B cell (primary cell): Measurements from ENCODE around the gene ALOX5AP. TPM values are rescaled to one million over a fixed set of nuclear protein-coding genes. Genes with fewer than 3 reads are reported as not detected.

ENCODE experiments used
- ATAC-seq: fragments of 200-7000 bp; cut with Tn5 transposase; one replicate; pipeline ENCODE4 v1.10.0; 2021; ENCODE audit warnings: low read depth, mild to moderate bottlenecking, moderate number of reproducible peaks, moderate library complexity
- CTCF ChIA-PET: fragments of 350-600 bp; sonication (Branson Sonifier 250); formaldehyde crosslinking; loops from one replicate; lab custom pipeline; 2021; ENCODE audit warnings: antibody characterized with exemption, inconsistent platforms; lab: Charles Lee
- POLR2A ChIA-PET: fragments of 350-600 bp; sonication (Branson Sonifier 250); formaldehyde crosslinking; loops from one replicate; lab custom pipeline; 2021; ENCODE audit warnings: antibody characterized with exemption; lab: Charles Lee
- DNase-seq: peaks from one replicate; pipeline ENCODE4 v3.0.0; 2013
- H2AFZ ChIP-seq: 2 replicates; pipeline ENCODE4 v1.6.1; 2012; ENCODE audit warnings: mild to moderate bottlenecking, low read depth, low read length; ENCODE audit not compliant: insufficient read depth, poor library complexity, severe bottlenecking
- H3K27ac ChIP-seq, 2 donors: 1 replicate in 1 of 2; 2 replicates in 1 of 2; pipeline ENCODE4 v1.5.1; 2012 to 2013; ENCODE audit warnings: low read length in 2 of 2, mild to moderate bottlenecking in 2 of 2, moderate library complexity in 1 of 2
- H3K27me3 ChIP-seq, 4 experiments: fragments of 200-600 bp in 1 of 4; sonication (generic) in 1 of 4; replicated peaks in 1 of 4; 1 replicate in 2 of 4; 2 replicates in 2 of 4; pipeline versions ENCODE4 v1.6.1 to v1.7.0; 2013 to 2016; ENCODE audit warnings: low read length in 3 of 4, mild to moderate bottlenecking in 2 of 4, mixed read lengths in 1 of 4, moderate library complexity in 1 of 4; ENCODE audit not compliant: insufficient read depth in 4 of 4, control insufficient read depth in 3 of 4; ENCODE audit errors: control extremely low read depth in 1 of 4
- H3K36me3 ChIP-seq, 2 experiments: replicated peaks in 1 of 2; 1 replicate in 1 of 2; 2 replicates in 1 of 2; pipeline versions ENCODE4 v1.6.1 to v1.7.1; 2013; ENCODE audit warnings: low read length in 1 of 2; ENCODE audit not compliant: insufficient read depth in 2 of 2, control insufficient read depth in 1 of 2; ENCODE audit errors: control extremely low read depth in 1 of 2, extremely low read depth in 1 of 2
- H3K4me1 ChIP-seq, 2 donors: fragments of 200-600 bp in 1 of 2; sonication (generic) in 1 of 2; 1 replicate in 1 of 2; 2 replicates in 1 of 2; pipeline versions ENCODE4 v1.5.1 to v1.6.1; 2013 to 2017; ENCODE audit warnings: low read length in 2 of 2; ENCODE audit not compliant: control insufficient read depth in 2 of 2, insufficient read depth in 2 of 2
- H3K4me2 ChIP-seq: replicated peaks from 2 replicates; pipeline ENCODE3; 2012; ENCODE audit warnings: mild to moderate bottlenecking, low read depth, low read length; ENCODE audit not compliant: poor library complexity, severe bottlenecking
- H3K4me3 ChIP-seq, 5 experiments: fragments of 200-600 bp in 1 of 5; sonication (generic) in 1 of 5; 1 replicate in 3 of 5; 2 replicates in 2 of 5; pipeline versions ENCODE4 v1.5.1 to v1.7.0; 2011 to 2016; ENCODE audit warnings: low read length in 4 of 5, mild to moderate bottlenecking in 4 of 5, low read depth in 2 of 5, control low read depth in 1 of 5, moderate library complexity in 1 of 5; ENCODE audit not compliant: insufficient read depth in 1 of 5; ENCODE audit errors: control extremely low read depth in 1 of 5, extremely low read depth in 1 of 5
- H3K79me2 ChIP-seq: fragments of 200-600 bp; sonication (generic); one replicate; pipeline ENCODE4 v1.6.0; 2016; ENCODE audit warnings: low read length; ENCODE audit not compliant: control insufficient read depth, insufficient read depth
- H3K9ac ChIP-seq: fragments of 200-600 bp; sonication (generic); 2 replicates; pipeline ENCODE4 v1.6.1; 2017; ENCODE audit warnings: mild to moderate bottlenecking, low read length, moderate library complexity
- H3K9me3 ChIP-seq, 3 donors: one replicate each; pipeline versions ENCODE4 v1.6.1 to v1.7.1; 2013; ENCODE audit warnings: low read length in 2 of 3; ENCODE audit not compliant: control insufficient read depth in 2 of 3, insufficient read depth in 1 of 3; ENCODE audit errors: control extremely low read depth in 1 of 3
- H4K20me1 ChIP-seq: 2 replicates; pipeline ENCODE4 v1.6.0; 2012; ENCODE audit warnings: mild to moderate bottlenecking, low read length; ENCODE audit not compliant: insufficient read depth, control insufficient read depth, poor library complexity, severe bottlenecking
- H3K27ac Mint-ChIP-seq: one replicate; pipeline ENCODE4 v1.8.0; 2021; ENCODE audit warnings: mixed read lengths
- H3K27me3 Mint-ChIP-seq: one replicate; pipeline ENCODE4 v1.8.0; 2021; ENCODE audit warnings: mixed read lengths
- H3K4me1 Mint-ChIP-seq: one replicate; pipeline ENCODE4 v1.8.0; 2021; ENCODE audit warnings: mixed read lengths
- H3K4me3 Mint-ChIP-seq: one replicate; pipeline ENCODE4 v1.8.0; 2021; ENCODE audit warnings: mixed read lengths
- H3K9me3 Mint-ChIP-seq: one replicate; pipeline ENCODE4 v1.8.0; 2022; ENCODE audit warnings: mixed read lengths; ENCODE audit not compliant: insufficient read depth
- EZH2 ChIP-seq: IDR thresholded peaks from 2 replicates; pipeline ENCODE4 v1.6.1; 2012; ENCODE audit warnings: borderline replicate concordance, low read depth, mild to moderate bottlenecking, moderate library complexity, low read length; ENCODE audit not compliant: insufficient read depth, poor library complexity, severe bottlenecking
- WGBS: methylation state at CpG from one replicate; pipeline ENCODE4 v1.1.5; 2013; ENCODE audit warnings: missing lambda C conversion rate; ENCODE audit not compliant: insufficient coverage; 5-methylcytosine and 5-hydroxymethylcytosine counted together
- intact Hi-C: fragments of 100-400 bp; cut with micrococcal nuclease; formaldehyde crosslinking; loops from one replicate; pipeline ENCODE4 v1.10.0; 2022
- polyA plus RNA-seq: library from polyadenylated mRNA; depleted of rRNA; stranded (reverse); fragments of >200 nt; gene quantifications from 2 replicates; pipeline ENCODE4 v1.2.3, GENCODE V29; 2012
- total RNA-seq, 2 donors: library from RNA; stranded (reverse); fragments of 120-200 nt in 1 of 2; gene quantifications; 1 replicate in 1 of 2; 2 replicates in 1 of 2; pipeline versions ENCODE4 v1.2.3 to v1.2.4, GENCODE V29; 2013 to 2022
- TF ChIP-seq, protein P1 (sequence below): fragments of 200-600 bp; IDR thresholded peaks from one replicate; pipeline ENCODE4 v1.8.0; 2022; ENCODE audit warnings: antibody characterized with exemption, mild to moderate bottlenecking

The ALOX5AP gene
- total and polyA plus RNA-seq, 2 donors (not counting 1 experiment from before 2014, with no cell fraction given), result 81.4 to 87.5 TPM

- peaks cover 5% of the 10 kb centered on the region in 2 donors for H3K4me1 ChIP-seq
- H3K36me3 ChIP-seq, result peaks cover 5 to 32% of the 10 kb centered on the region in 2 experiments
- no peaks in the 10 kb centered on the region for H3K27me3 ChIP-seq
- H2AFZ ChIP-seq, result no peak overlapping the region
- no peak overlapping the region for H3K9ac ChIP-seq
- H3K9me3 ChIP-seq, result peaks cover 0 to 4% (median 0%) of the 10 kb centered on the region in 3 donors
- ChIA-PET CTCF (interaction anchor here (1.5 kb wide), 1 partner anchor 10 kb away, joined by 3 read pairs; no protein-coding TSS in a partner anchor), POLR2A (interaction anchor here (0.6 kb wide), 1 partner anchor 300 kb away, joined by 3 read pairs; the partner anchor contains the start of gene HMGB1)
- intact Hi-C loops, result no loop called here
- Mint-ChIP-seq H3K9me3 (no peaks in the 10 kb centered on the region), H3K4me1 (peaks cover 8% of the 10 kb centered on the region), H3K27me3 (no peaks in the 10 kb centered on the region), H3K27ac (peak overlapping the region; percentile 39), H3K4me3 (no peak overlapping the region)
- ATAC-seq (no peak), DNase-seq (no peak)
- H3K4me2 ChIP-seq, result no peak overlapping the region
- 90% methylated on average over 2 of the region's 2 CpGs for WGBS
- H3K79me2 ChIP-seq, result no peaks in the 10 kb centered on the region
- no peaks in the 10 kb centered on the region for H4K20me1 ChIP-seq
- no peak overlapping the region for H3K4me3 ChIP-seq
- no peak overlapping the region for H3K27ac ChIP-seq
- no peak for TF ChIP-seq EZH2
- TF ChIP-seq, protein P1, sequence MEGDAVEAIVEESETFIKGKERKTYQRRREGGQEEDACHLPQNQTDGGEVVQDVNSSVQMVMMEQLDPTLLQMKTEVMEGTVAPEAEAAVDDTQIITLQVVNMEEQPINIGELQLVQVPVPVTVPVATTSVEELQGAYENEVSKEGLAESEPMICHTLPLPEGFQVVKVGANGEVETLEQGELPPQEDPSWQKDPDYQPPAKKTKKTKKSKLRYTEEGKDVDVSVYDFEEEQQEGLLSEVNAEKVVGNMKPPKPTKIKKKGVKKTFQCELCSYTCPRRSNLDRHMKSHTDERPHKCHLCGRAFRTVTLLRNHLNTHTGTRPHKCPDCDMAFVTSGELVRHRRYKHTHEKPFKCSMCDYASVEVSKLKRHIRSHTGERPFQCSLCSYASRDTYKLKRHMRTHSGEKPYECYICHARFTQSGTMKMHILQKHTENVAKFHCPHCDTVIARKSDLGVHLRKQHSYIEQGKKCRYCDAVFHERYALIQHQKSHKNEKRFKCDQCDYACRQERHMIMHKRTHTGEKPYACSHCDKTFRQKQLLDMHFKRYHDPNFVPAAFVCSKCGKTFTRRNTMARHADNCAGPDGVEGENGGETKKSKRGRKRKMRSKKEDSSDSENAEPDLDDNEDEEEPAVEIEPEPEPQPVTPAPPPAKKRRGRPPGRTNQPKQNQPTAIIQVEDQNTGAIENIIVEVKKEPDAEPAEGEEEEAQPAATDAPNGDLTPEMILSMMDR, result no peak
Measured at GRCh38 chr13:30766231-30766630, 30.9 kb downstream of the ALOX5AP start.

- Histone ChIP-seq H3K27ac (no peak overlapping the region), H3K4me1 (peaks cover 5% of the 10 kb centered on the region in 2 donors), H3K4me3 (no peak overlapping the region), H4K20me1 (no peaks in the 10 kb centered on the region), H2AFZ (no peak overlapping the region), H3K4me2 (no peak overlapping the region), H3K79me2 (no peaks in the 10 kb centered on the region), H3K9me3 (peaks cover 0 to 4% (median 0%) of the 10 kb centered on the region in 3 donors), H3K36me3 (peaks cover 0 to 1% of the 10 kb centered on the region in 2 experiments), H3K9ac (no peak overlapping the region), H3K27me3 (no peaks in the 10 kb centered on the region)
- no peak for ATAC-seq
- Mint-ChIP-seq H3K27me3 (no peaks in the 10 kb centered on the region), H3K4me1 (peaks cover 8% of the 10 kb centered on the region), H3K4me3 (no peak overlapping the region), H3K27ac (no peak overlapping the region), H3K9me3 (no peaks in the 10 kb centered on the region)
- ChIA-PET CTCF (interaction anchor here (0.7 kb wide), 1 partner anchor 1007 kb away, joined by 3 read pairs; no protein-coding TSS in a partner anchor), POLR2A (no interaction called here)
- intact Hi-C loops, result no loop called here
- WGBS, result 70% methylated on average over 2 of the region's 4 CpGs
- DNase-seq, result no peak
- TF ChIP-seq EZH2, result no peak
- TF ChIP-seq, protein P1, result no peak
Measured at GRCh38 chr13:30770929-30771328, 35.6 kb downstream of the ALOX5AP start.
